ENCODE results near the gene MAFF.
A peak's percentile ranks its signal among the peaks of the same experiment; 100 is the strongest.

The MAFF gene

DNA sequence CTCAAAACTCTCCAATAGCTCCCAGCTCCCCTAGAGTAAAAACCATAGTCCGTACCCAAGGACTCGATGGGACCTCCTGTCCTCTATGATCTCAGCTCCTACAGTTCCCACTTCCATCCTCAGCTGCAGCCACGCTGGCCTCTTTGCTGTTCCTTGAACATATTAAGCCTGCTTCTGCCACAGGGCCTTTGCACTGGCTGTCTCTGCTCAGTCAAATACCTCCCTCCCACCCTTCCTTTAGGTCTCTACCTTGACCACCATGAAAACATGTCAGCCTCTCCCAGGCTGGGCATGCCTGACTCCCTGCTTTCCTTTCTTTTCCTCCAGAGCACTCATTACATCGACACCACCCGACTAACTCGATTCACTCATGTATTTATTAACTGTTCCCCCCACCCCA is 46.5 kb downstream of the MAFF start:
- no peak for DNase-seq (ENCODE audit: low spot score)

DNA sequence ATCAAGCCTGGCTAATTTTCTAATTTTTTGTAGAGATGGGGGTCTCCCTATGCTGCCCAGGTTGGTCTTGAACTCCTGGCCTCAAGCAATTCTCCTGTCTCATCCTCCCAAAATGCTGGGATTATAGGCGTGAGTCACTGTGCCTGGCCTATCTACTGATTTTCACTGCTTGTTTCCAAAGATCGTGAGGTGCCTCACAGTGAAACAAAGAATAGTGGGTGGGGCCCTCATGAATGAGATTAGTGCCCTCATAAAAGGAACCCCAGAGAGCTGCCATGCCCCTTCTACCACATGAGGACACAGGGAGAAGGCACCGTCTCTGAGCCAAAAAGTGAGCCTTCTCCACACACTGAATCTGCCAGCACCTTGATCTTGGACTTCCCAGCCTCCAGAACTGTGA is 47.5 kb downstream of the MAFF start:
- no peak for DNase-seq (ENCODE audit: low spot score)

DNA sequence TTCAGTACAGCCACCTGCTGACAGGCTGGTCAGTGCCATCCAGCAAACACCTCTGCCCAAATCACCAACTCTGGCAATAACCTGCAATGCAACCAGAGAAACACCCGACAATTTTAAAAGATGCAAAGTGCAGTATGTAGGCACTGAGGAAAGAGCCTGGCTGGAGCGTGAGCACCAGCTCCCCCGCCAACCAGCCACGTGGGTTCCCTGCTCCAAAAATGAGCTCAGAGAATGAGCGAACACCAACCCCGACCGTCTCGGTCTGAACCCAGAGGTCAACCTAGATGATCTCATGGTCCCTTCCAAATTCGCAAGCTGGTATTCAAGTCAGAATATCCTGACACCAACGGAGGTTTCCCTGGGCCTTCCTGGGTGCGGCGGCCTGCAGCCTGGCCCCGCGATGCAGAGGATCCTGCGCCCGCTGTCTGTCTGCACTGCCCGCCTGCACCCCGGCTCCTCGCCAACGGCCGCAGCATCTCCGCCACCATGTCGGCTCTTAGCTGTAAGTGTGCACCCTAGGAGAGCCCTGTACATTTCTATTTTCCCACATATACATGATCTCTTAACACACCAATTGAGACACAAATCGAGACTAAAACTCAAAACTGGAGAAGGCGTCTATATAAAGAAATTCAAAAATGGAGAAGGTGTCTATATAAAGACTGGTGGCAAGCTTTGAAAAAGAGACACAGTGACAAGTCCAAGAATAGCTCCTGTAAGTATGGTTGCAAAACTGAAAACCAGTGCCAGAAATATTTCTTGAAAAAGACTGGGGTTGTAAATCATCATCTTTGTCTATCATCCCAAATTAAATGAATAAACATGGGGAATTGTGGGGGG is 48.2 kb downstream of the MAFF start:
- no peak for DNase-seq (ENCODE audit: low spot score)

DNA sequence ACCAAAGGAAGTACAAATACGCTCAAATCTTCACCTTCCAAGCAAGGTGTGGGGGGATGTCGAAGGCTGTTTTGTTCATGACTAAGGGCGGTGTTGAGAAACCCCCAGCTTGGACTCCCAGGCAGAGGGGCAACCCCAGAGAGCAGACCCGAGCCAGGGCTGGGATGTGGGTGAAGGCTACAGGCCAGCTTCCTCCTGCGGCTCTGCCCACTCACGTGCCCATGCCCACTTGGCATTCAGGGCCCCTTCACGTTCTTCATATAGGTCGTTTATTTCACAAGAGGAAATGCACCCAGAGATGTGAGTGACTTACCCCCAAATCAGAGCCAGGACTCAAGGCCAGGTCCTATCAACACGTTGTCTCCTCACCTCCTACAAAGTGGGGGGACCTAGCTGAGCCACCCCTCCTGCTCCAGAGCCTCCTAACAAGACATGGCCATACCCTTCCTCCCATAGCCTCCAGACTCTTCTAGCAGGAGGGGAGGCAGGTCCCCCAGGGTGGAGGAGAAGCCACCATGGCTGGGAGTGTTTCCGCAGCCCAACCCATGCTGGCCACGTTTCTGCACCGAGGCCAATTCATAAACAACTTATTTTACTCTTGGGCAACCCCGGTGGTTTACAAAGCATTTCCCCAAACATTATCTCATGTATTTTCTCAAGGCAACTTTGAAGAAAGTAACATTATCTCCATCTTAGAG is 49.0 kb downstream of the MAFF start:
- no peak for DNase-seq (ENCODE audit: low spot score)

DNA sequence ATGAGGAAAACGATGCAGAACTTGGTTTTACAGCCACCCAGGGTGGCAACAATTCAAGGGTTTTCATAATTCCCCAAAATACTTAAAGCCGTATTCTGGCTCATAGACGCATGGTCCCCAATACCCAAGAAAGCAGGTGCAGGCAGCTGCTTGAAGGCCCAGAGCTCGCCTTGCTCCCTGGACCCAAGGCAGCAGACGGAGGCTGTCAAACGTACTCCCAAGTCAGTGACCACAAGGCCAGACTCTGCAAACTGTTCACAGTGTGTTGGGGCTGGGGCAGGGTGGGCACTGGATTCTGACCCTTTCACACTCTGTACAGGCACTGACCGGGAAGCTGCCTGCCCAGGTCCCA is 49.5 kb downstream of the MAFF start:
- DNase-seq (ENCODE audit: low spot score), result no peak

DNA sequence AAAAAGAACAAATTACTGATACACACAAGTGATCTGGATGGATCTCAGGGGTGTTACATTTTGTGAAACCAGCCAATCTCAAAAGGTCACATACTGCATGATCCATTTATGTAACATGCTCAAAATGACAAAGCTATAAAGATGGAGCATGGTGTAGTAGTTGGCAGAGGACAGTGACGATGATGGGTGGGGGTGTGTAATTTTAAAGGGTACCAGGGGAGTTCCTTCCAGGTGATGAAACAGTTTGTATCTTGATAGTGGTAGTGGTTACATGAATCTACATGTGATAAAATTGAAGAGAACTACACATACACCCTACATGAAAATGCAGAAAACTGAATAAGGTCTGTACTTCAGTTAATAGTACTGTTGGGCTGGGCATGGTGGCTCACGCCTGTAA is 53.9 kb downstream of the MAFF start:
- no peak for DNase-seq (ENCODE audit: low spot score)

DNA sequence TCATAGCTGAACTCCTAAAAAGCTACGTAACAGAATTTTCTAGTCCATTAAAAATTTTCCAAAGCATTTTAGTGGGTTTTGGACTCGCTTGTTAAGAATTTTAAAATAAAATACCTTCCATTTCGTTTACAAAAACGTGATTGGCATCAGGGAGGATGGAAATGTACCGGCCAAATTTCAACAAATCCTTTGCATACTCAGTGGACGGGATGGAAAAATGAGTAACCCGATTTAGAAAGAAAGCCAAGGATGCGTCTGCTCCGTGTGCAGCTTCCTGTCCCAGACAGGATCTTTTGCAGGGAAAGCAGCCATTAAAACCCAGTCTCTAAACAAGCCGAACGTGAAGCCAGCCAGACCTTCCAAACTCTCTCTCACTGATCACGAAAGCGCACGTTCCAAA is 55.4 kb downstream of the MAFF start:
- no peak for DNase-seq (ENCODE audit: low spot score)

DNA sequence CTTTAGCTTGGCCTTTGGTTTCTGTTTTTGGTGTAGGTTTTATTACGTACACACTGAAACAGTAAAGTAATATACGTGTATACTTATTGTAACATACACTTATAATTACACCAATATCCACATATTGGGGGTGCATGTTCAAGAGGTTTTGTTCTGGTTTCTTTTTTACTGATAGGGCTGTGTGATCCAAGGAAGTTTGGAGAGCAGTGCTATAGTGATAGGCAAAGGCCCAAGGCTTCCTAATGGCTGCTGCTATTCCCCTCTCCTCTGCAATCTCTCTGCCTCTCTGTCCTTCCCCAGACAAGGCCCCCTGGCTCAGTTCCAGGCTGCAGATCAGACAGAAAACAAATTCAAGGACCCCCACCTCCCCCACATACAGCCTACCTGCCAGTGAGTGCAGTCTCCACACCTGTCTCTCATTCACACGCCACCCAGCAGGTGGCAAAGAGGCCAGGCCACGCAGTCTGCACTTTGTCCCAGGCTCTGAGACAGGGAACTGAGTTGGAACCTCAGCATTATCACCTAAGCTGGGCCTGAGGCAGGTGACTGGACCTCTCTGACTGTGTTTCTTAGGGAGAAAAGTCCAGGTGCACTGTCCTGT is 56.0 kb downstream of the MAFF start:
- no peak for DNase-seq (ENCODE audit: low spot score)

DNA sequence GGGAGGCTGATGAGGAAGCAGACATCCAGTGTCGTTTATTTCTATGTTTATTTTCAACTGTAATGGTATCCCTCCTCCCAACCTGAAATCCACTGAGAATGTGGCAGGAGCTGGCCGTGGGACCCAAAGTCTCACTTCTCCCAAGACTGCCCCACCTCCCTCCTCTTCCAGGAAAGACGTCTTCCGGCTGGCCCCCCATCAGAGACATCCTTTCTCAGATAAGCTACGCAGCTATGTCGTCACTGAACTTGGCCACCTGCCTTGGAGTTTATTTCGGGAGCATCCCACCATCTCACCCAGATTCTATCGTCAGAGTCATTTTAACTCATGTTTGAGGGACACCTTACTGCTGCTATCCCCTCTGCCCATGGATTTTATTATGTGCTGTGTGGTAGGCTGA is 57.1 kb downstream of the MAFF start:
- no peak for DNase-seq (ENCODE audit: low spot score)

DNA sequence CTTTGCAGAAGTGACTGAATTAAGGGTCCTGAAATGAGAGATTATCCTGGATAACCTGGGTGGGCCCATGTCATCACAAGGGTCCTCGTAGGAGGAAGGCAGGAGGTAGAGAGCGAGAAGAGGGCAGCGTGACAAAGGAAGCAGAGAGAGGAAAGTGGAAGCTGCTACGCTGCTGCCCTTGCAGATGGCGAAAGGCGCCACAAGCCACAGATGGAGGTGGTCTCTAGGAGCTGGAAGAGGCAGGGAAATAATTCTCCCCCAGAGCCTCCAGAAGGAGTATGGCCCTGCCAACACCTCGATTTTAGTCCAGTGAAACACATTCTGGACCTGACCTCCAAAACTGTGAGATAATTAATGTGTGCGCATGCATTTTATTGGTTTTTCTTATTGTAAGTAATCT is 57.6 kb downstream of the MAFF start:
- no peak for DNase-seq (ENCODE audit: low spot score)

DNA sequence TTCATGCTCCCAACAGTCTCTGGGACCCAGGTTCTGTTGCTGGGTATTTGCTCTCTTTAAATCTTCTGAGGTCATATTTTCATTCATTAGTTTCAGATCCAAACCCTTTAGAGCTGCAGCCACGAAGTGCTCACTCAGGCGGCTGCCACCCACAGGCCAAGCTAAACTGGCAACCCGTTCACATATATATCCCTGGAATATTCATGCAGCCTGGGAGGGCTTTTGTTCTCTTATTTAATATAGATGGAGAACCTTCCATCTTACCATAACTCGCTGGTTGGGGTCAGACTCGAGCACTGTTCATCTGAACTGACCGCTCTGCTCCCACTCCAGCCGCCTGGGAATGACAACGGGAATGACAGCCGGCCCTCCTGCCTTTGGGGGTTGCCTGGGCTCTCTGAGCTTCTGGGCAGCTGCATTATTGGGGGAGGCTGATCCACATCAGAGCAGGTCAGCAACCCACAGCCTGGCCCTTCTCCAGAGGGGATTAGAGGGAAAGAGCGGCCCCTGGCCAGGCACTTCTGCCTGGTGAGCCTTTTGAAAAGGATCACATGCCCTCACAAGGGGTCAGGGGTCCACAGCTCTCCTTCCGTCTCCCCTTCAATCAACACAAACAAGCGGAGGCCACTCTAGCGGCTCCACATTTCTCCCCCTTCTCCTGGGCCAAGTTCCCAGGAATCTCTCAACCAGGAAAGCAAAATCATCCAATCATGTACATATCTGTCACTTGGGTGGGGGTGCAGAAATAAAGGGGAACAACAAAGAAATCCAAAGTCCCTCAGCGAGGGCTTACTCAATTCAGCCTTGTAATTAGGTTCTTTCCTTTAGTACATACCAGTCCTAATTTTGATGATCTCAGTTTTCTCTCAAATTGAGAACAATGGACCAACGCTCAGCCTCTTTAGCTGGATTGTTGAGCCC is 59.2 kb downstream of the MAFF start:
- no peak for DNase-seq (ENCODE audit: low spot score)

DNA sequence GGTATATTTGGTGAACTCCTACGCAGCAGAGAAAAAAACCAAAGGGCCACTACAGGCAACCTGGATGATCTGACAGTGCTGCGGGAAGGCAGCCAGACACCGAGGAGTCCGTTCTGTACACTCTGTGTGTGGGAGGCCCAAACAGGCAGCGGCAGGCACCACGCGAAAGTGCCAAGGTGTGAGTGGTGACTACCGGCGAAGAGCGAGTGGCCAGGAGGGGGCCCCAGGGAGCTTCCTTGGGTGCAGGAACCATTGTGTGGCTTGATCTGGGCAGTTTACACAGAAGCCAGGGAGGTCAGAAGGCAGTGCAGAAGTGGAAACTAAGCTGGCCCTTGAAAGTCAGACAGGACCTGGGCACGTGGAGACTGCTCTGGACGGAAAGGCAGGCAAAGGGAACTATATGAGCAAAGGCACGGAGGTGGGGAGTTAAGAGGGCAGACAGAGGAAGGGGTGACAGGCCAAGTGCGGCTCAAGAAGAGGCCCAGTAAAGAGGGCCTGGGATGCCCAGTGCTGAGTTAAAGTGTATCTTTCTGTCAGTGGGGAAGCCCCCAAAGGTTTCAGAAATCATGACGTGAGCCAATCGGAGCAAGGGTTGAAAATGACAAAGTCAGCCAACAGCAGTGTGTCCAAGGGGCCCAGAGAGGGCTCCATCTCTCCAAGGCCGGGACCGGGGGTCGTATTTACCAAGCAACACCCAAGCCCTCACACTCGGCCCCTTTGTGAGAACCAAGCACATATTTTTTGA is 60.4 kb downstream of the MAFF start:
- peak; percentile 29 for DNase-seq (ENCODE audit: low spot score)

DNA sequence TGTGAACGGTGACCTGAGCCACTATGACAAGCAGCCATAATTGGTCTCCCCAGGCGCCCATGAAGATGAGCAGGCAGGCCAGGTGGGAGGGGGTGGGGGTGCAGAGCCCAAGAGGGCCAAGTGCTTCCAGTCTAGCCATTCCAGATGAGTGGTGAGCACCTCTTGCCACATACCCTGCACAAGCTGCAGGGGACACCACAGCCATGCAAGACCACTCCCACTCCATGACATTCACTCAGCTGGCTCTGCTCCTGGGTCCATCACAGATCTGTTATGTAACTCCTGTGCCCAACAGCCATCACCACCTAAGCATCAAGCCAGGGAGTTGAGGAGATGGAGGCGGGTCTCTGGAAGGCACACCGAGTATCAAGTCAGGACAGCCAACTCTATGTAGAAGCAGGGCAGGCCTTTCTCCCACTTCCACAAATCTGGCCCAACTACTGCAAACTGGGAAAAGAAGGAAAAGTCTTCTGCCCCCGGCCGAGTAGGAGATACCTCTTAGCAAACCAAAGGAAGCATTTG is 62.6 kb downstream of the MAFF start:
- DNase-seq (ENCODE audit: low spot score), result no peak

All from CD4-positive, alpha-beta T cell treated with Interleukin-2 at 100 ng/mL for 4 hours (primary cell).